GM12891 (cell line): Measurements from ENCODE around the gene HRC.
A peak's percentile ranks its signal among the peaks of the same experiment; 100 is the strongest.

Experiments used
- POLR2A ChIP-seq: IDR thresholded peaks from 2 replicates; pipeline ENCODE4 v1.6.1; 2011; ENCODE audit warnings: low read depth, low read length, control low read depth
- POLR2AphosphoS5 ChIP-seq: IDR thresholded peaks from 2 replicates; pipeline ENCODE4 v1.6.1; 2011; ENCODE audit warnings: low read depth, low read length, control low read depth
- POU2F2 ChIP-seq: IDR thresholded peaks from 2 replicates; pipeline ENCODE4 v1.6.1; 2011; ENCODE audit warnings: low read depth, mild to moderate bottlenecking, control low read depth, low read length, moderate library complexity

DNA sequence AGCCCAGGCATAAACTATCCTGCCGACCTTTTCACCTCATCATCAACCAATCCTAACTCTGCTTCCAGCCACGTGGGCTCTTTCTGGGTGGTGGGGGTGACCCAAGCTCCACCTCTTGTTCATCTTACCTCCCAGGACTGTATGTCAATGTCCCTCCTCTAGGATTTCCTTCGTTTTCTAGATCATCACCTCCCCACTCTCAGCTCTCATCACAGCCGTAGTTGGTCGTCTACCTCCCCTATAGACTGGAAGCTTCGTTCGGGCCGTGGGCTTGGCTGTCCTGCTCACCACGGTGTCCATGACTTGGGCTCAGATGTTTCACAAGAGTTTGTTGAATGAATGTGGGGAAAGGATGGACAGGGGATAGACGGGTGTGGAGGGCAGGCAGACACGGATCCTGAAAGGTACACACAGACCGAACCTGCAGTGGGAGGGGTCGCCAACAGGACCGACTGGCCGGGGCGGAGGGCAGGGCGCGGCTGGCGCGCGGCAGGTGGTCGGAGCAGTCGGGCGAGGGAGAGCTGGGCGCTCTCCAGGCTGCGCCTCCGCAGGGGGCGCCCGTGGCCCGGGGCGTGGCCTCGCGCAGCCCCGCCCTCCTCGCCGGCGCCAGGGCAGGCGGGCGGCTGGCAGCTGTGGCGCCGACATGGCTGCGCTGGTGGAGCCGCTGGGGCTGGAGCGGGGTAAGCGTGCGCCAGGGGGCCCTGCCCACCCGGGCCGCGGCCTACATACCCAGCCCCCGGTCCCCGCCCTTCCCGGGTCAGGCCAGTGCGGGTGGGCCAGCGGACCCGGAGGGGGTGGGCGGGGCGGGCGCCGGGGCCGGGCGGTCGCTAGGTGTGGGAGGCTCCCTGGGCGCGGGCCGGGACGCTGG is 41.2 kb downstream of the HRC start, which contains the start of gene LIN7B:
- no peak for TF ChIP-seq POLR2A
- TF ChIP-seq POU2F2, result no peak
- 0 out of 2 replicates have a peak, but pooled peaks have one; percentile 25 for TF ChIP-seq POLR2AphosphoS5
